H1 (cell line): ENCODE data around the gene MTAP. TPM values are rescaled to one million over a fixed set of nuclear protein-coding genes. Genes with fewer than 3 reads are reported as not detected.
A peak's percentile ranks its signal among the peaks of the same experiment; 100 is the strongest.

Experiments
- CTCF ChIA-PET: fragments of 300-600 bp; sonication (Branson Sonifier 250); formaldehyde crosslinking; loops from one replicate; lab custom pipeline; 2021; ENCODE audit not compliant: partially characterized antibody; lab: Charles Lee
- POLR2A ChIA-PET: fragments of 300-600 bp; sonication (Branson Sonifier 250); formaldehyde crosslinking; loops from one replicate; lab custom pipeline; 2021; ENCODE audit warnings: inconsistent platforms; ENCODE audit not compliant: partially characterized antibody; lab: Charles Lee
- DNase-seq, 2 experiments: peaks; one replicate each; pipeline versions ENCODE4 v3.0.0 to v3.0.0-alpha.2; 2010 to 2022; ENCODE audit warnings: low spot score in 2 of 2, low read depth in 1 of 2, mixed read lengths in 1 of 2
- FAIRE-seq: peaks from 2 replicates; lab custom pipeline; 2011; peaks lifted over from hg19 to GRCh38; lab: Jason Lieb, UNC
- H2AFZ ChIP-seq: 2 replicates; pipeline ENCODE4 v1.8.1; 2012; ENCODE audit warnings: low read length, inconsistent platforms
- H2AK5ac ChIP-seq: 2 replicates; pipeline ENCODE4 v1.6.1; 2013; ENCODE audit warnings: low read depth, low read length
- H2BK120ac ChIP-seq: replicated peaks from 2 replicates; pipeline ENCODE3; 2013; ENCODE audit warnings: low read depth, low read length, inconsistent platforms
- H2BK12ac ChIP-seq: 2 replicates; pipeline ENCODE4 v1.6.1; 2013; ENCODE audit warnings: low read depth, low read length
- H2BK15ac ChIP-seq: 2 replicates; pipeline ENCODE4 v1.6.1; 2013; ENCODE audit warnings: low read length
- H2BK20ac ChIP-seq: 2 replicates; pipeline ENCODE4 v1.6.1; 2013; ENCODE audit warnings: low read length
- H2BK5ac ChIP-seq: 2 replicates; pipeline ENCODE4 v1.6.1; 2013; ENCODE audit warnings: low read depth, low read length
- H3K14ac ChIP-seq: 2 replicates; pipeline ENCODE4 v1.6.1; 2013; ENCODE audit warnings: inconsistent platforms; ENCODE audit not compliant: insufficient read length
- H3K18ac ChIP-seq: 2 replicates; pipeline ENCODE4 v1.6.1; 2013; ENCODE audit warnings: low read length; ENCODE audit errors: extremely low read depth
- H3K23ac ChIP-seq: 2 replicates; pipeline ENCODE4 v1.6.1; 2013; ENCODE audit warnings: inconsistent platforms; ENCODE audit not compliant: insufficient read length
- H3K23me2 ChIP-seq: 2 replicates; pipeline ENCODE4 v1.6.1; 2013; ENCODE audit warnings: low read depth, low read length
- H3K27ac ChIP-seq: 2 replicates; pipeline ENCODE4 v1.6.1; 2011; ENCODE audit warnings: low read depth, low read length, inconsistent platforms
- H3K27me3 ChIP-seq, 4 experiments: replicated peaks in 1 of 4; 1 replicate in 1 of 4; 2 replicates in 3 of 4; pipeline versions ENCODE4 v1.6.1 to v1.8.1; 2011 to 2013; ENCODE audit warnings: low read length in 3 of 4, mild to moderate bottlenecking in 3 of 4, inconsistent platforms in 2 of 4, mixed read lengths in 2 of 4, moderate library complexity in 1 of 4; ENCODE audit not compliant: control insufficient read depth in 3 of 4, insufficient read depth in 3 of 4; ENCODE audit errors: extremely low read depth in 1 of 4
- H3K36me3 ChIP-seq, 4 experiments: 2 replicates each; pipeline versions ENCODE4 v1.6.1 to v1.8.1; 2011 to 2013; ENCODE audit warnings: mild to moderate bottlenecking in 4 of 4, low read length in 3 of 4, moderate library complexity in 2 of 4, control low read depth in 1 of 4, inconsistent platforms in 1 of 4; ENCODE audit not compliant: insufficient read depth in 4 of 4, control insufficient read depth in 2 of 4
- H3K4ac ChIP-seq: replicated peaks from 2 replicates; pipeline ENCODE3; 2013; ENCODE audit warnings: low read length, low read depth, mixed read lengths, inconsistent platforms; ENCODE audit not compliant: insufficient read length
- H3K4me1 ChIP-seq, 4 experiments: replicated peaks in 1 of 4; 1 replicate in 1 of 4; 2 replicates in 3 of 4; pipeline versions ENCODE4 v1.6.1 to v1.8.1; 2011 to 2013; ENCODE audit warnings: low read length in 3 of 4, inconsistent platforms in 2 of 4, mixed read lengths in 1 of 4; ENCODE audit not compliant: insufficient read depth in 4 of 4, control insufficient read depth in 3 of 4
- H3K4me2 ChIP-seq, 2 experiments: 2 replicates each; pipeline versions ENCODE4 v1.6.1 to v1.8.1; 2011 to 2013; ENCODE audit warnings: low read depth in 2 of 2, low read length in 2 of 2, control low read depth in 1 of 2, inconsistent platforms in 1 of 2, mild to moderate bottlenecking in 1 of 2; ENCODE audit not compliant: insufficient read depth in 1 of 2
- H3K4me3 ChIP-seq, 4 experiments: fragments of 200-600, 300-600 bp in 1 of 4; sonication (generic), shearing (Covaris generic), sonication (Bioruptor Twin) in 1 of 4; 2 replicates each; pipeline versions ENCODE4 v1.5.1 to v1.8.1; 2011 to 2016; ENCODE audit warnings: low read length in 4 of 4, low read depth in 3 of 4, control low read depth in 2 of 4, inconsistent platforms in 2 of 4, mild to moderate bottlenecking in 2 of 4, mixed read lengths in 1 of 4, moderate library complexity in 1 of 4; ENCODE audit not compliant: insufficient read depth in 2 of 4; ENCODE audit errors: extremely low read depth in 1 of 4
- H3K56ac ChIP-seq: replicated peaks from 2 replicates; pipeline ENCODE3; 2013; ENCODE audit warnings: low read depth, mild to moderate bottlenecking, mixed read lengths, low read length, inconsistent platforms; ENCODE audit not compliant: insufficient read length
- H3K79me1 ChIP-seq: 2 replicates; pipeline ENCODE4 v1.6.1; 2013; ENCODE audit warnings: low read depth, low read length, control low read depth
- H3K79me2 ChIP-seq, 2 experiments: 2 replicates each; pipeline versions ENCODE4 v1.6.1 to v1.8.1; 2012 to 2013; ENCODE audit warnings: low read length in 2 of 2, mild to moderate bottlenecking in 2 of 2, inconsistent platforms in 1 of 2; ENCODE audit not compliant: insufficient read depth in 2 of 2, control insufficient read depth in 1 of 2
- H3K9ac ChIP-seq, 4 experiments: replicated peaks in 1 of 4; 1 replicate in 1 of 4; 2 replicates in 3 of 4; pipeline versions ENCODE4 v1.6.1 to v1.8.1; 2011 to 2013; ENCODE audit warnings: low read depth in 3 of 4, low read length in 3 of 4, control low read depth in 2 of 4, mild to moderate bottlenecking in 2 of 4, moderate library complexity in 2 of 4, inconsistent platforms in 1 of 4; ENCODE audit errors: extremely low read depth in 1 of 4
- H3K9me3 ChIP-seq, 2 experiments: 2 replicates each; pipeline versions ENCODE4 v1.6.1 to v1.8.1; 2012 to 2013; ENCODE audit warnings: mild to moderate bottlenecking in 2 of 2, moderate library complexity in 2 of 2, control low read depth in 1 of 2, inconsistent platforms in 1 of 2, low read depth in 1 of 2, low read length in 1 of 2, mixed read lengths in 1 of 2; ENCODE audit not compliant: insufficient read depth in 2 of 2
- H4K20me1 ChIP-seq, 2 experiments: replicated peaks in 1 of 2; 2 replicates each; pipeline versions ENCODE3 to v1.8.1; 2011 to 2013; ENCODE audit warnings: inconsistent platforms in 2 of 2, low read length in 2 of 2, mild to moderate bottlenecking in 1 of 2; ENCODE audit not compliant: insufficient read depth in 2 of 2, control insufficient read depth in 1 of 2
- H4K5ac ChIP-seq: 2 replicates; pipeline ENCODE4 v1.6.1; 2013; ENCODE audit warnings: low read length, low read depth, mixed read lengths, inconsistent platforms; ENCODE audit not compliant: insufficient read length
- H4K8ac ChIP-seq: 2 replicates; pipeline ENCODE4 v1.8.0; 2013; ENCODE audit warnings: mild to moderate bottlenecking, moderate library complexity, low read length, inconsistent platforms; ENCODE audit not compliant: insufficient read depth; ENCODE audit errors: extremely low read depth
- H4K91ac ChIP-seq: replicated peaks from 2 replicates; pipeline ENCODE3; 2013; ENCODE audit warnings: low read length, mixed read lengths, inconsistent platforms; ENCODE audit not compliant: insufficient read length
- CTBP2 ChIP-seq: IDR thresholded peaks from 2 replicates; pipeline ENCODE4 v1.7.0; 2011; ENCODE audit warnings: borderline replicate concordance, mild to moderate bottlenecking, moderate library complexity, mixed read lengths, low read length; ENCODE audit not compliant: insufficient read depth, insufficient read length
- JUN ChIP-seq: IDR thresholded peaks from 2 replicates; pipeline ENCODE4 v1.6.1; 2011; ENCODE audit warnings: low read depth, mild to moderate bottlenecking, improper control_type of control experiment, low read length
- JUND ChIP-seq: IDR thresholded peaks from 2 replicates; pipeline ENCODE4 v1.6.1; 2011; ENCODE audit warnings: mild to moderate bottlenecking, improper control_type of control experiment, low read length
- PHF8 ChIP-seq: fragments of 200-600 bp; sonication (generic); conservative IDR thresholded peaks from 2 replicates; pipeline ENCODE4 v1.7.1; 2012; ENCODE audit warnings: low read depth, mild to moderate bottlenecking, inconsistent platforms, low read length, moderate library complexity
- POLR2AphosphoS5 ChIP-seq: IDR thresholded peaks from 2 replicates; pipeline ENCODE4 v1.6.1; 2011; ENCODE audit warnings: low read depth, low read length
- SP1 ChIP-seq: IDR thresholded peaks from 2 replicates; pipeline ENCODE4 v1.6.1; 2011; ENCODE audit warnings: low read depth, low read length
- SUZ12 ChIP-seq: fragments of 200-600 bp; sonication (generic); IDR thresholded peaks from 2 replicates; pipeline ENCODE4 v1.6.1; 2012; ENCODE audit warnings: mild to moderate bottlenecking, inconsistent platforms, low read length, moderate library complexity, mixed read lengths
- polyA plus RNA-seq, 7 experiments: library from polyadenylated mRNA; depleted of rRNA in 3 of 7; stranded (reverse) in 5 of 7; unstranded in 2 of 7; fragments of >200 nt in 5 of 7; fragments of 200-250 nt in 2 of 7; gene quantifications; 1 replicate in 5 of 7; 2 replicates in 1 of 7; 4 replicates in 1 of 7; pipeline versions ENCODE4 v1.2.1 to v1.2.3, GENCODE V29; 2011 to 2013; ENCODE audit warnings: missing spikeins in 2 of 7, mixed read lengths in 2 of 7
- total RNA-seq: library from RNA; stranded (reverse); fragmentation: NEBNext Ultra II Directional; extraction: Animal tissue kit (Norgen Biotek cat#: 25700); gene quantifications from 2 replicates; pipeline ENCODE4 v1.2.1, GENCODE V29; 2021

MTAP gene
- total and polyA plus RNA-seq, 2 of the 8 experiments (the other 6 are each of a cell fraction or from before 2014, with no cell fraction given): 16.4 to 100 TPM

DNA sequence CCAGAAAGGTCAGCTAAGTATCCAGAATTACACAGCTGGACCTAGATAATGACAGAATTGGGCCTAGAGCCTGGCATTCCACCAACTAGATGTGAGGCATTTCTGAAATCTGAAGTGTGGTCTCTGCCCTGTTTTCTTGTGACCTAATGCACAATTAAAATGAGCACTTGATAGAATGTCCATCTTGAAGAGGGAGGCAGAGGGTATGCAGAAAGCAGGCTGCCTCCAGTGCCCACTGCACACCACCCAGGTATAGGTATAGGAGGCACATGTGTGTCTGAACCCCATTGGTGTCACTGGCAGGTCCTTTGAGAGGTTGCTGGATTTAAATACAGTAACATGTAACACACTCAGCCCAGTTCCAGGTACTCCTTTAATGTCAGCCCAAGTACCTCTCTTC is 2.4 kb downstream of the MTAP start:
- no peaks in the 10 kb centered on the region for H3K9me3 ChIP-seq
- H4K20me1 ChIP-seq: peaks cover 21 to 25% of the 10 kb centered on the region in 2 experiments
- H2BK20ac ChIP-seq: no peak overlapping the region
- CTCF ChIA-PET: interaction anchor here (1.4 to 2.3 kb wide), 4 partner anchors 8 to 409 kb away, joined by 3 to 15 read pairs (median 3); no protein-coding TSS in a partner anchor
- H3K4me3 ChIP-seq: peak overlapping the region in 2 of 4 experiments; percentile 88 to 91; a peak in 4 of 8 replicates
- H2BK120ac ChIP-seq: no peak overlapping the region
- H2BK12ac ChIP-seq: no peak overlapping the region
- H3K36me3 ChIP-seq: peaks cover 4 to 30% (median 17%) of the 10 kb centered on the region in 4 experiments; a peak in 6 of 8 replicates
- H3K27me3 ChIP-seq: no peaks in the 10 kb centered on the region
- H3K4ac ChIP-seq: no peak overlapping the region
- TF ChIP-seq CTBP2 (no peak), JUND (no peak), POLR2AphosphoS5 (peak; percentile 52; the same call in 1 of the 2 replicates), SP1 (no peak), PHF8 (no peak), SUZ12 (no peak), JUN (no peak)
- no peak overlapping the region for H2BK15ac ChIP-seq
- FAIRE-seq: no peak
- H2AFZ ChIP-seq: no peak overlapping the region
- H3K14ac ChIP-seq: no peak overlapping the region
- POLR2A ChIA-PET: interaction anchor here (4.0 kb wide), 1 partner anchor 8 kb away, joined by 28 read pairs; no protein-coding TSS in a partner anchor
- H3K9ac ChIP-seq: no peak overlapping the region
- no peak overlapping the region for H3K23ac ChIP-seq
- no peak overlapping the region for H4K5ac ChIP-seq
- no peak overlapping the region for H3K27ac ChIP-seq
- no peak for DNase-seq
- H2BK5ac ChIP-seq: no peak overlapping the region
- peaks cover 11% of the 10 kb centered on the region for H3K79me1 ChIP-seq
- H3K4me1 ChIP-seq: peaks cover 0 to 16% (median 10%) of the 10 kb centered on the region in 4 experiments; a peak in 4 of 7 replicates
- H3K56ac ChIP-seq: no peak overlapping the region
- peak overlapping the region; percentile 86 to 89; a peak in 3 of 4 replicates for H3K4me2 ChIP-seq
- no peak overlapping the region for H4K8ac ChIP-seq
- peaks cover 27 to 68% of the 10 kb centered on the region in 2 experiments for H3K79me2 ChIP-seq
- H4K91ac ChIP-seq: no peak overlapping the region
- H3K23me2 ChIP-seq: peaks cover 14% of the 10 kb centered on the region
- H2AK5ac ChIP-seq: no peak overlapping the region
- H3K18ac ChIP-seq: no peak overlapping the region
